Measurements from ENCODE around the gene MTHFD1. TPM values are rescaled to one million over a fixed set of nuclear protein-coding genes. Genes with fewer than 3 reads are reported as not detected.
A peak's percentile ranks its signal among the peaks of the same experiment; 100 is the strongest.

MTHFD1 gene
- total RNA-seq, 1 experiment from 2014 or later: 153 TPM

- no peak for ATAC-seq
Observed at GRCh38 chr14:64478634-64479250, 90.6 kb downstream of the MTHFD1 start.

More at GRCh38 chr14:64478634-64479250, 90.6 kb downstream of the MTHFD1 start:
- H3K9me2 ChIP-seq (ENCODE audit: insufficient read depth): no peaks in the 10 kb centered on the region
- RAD21 ChIA-PET (ENCODE audit: low non-redundant PET in 1 of 2, low total read pairs in 2 of 2, uncharacterized antibody in 2 of 2, unreplicated experiment in 2 of 2): interaction anchor here in 1 of 2 experiments (1.2 kb wide), 1 partner anchor 32 kb away, joined by 3 read pairs; no protein-coding TSS in a partner anchor
- H3K4me3 ChIP-seq (replicated peaks in 1 of 2; ENCODE audit: low read depth in 1 of 2, low read length in 2 of 2): no peak overlapping the region
- no TSS peak for BruUV-seq (replicated peaks)
- no peak overlapping the region for H3K9ac ChIP-seq (ENCODE audit: low read length)
- TF ChIP-seq, protein P1, sequence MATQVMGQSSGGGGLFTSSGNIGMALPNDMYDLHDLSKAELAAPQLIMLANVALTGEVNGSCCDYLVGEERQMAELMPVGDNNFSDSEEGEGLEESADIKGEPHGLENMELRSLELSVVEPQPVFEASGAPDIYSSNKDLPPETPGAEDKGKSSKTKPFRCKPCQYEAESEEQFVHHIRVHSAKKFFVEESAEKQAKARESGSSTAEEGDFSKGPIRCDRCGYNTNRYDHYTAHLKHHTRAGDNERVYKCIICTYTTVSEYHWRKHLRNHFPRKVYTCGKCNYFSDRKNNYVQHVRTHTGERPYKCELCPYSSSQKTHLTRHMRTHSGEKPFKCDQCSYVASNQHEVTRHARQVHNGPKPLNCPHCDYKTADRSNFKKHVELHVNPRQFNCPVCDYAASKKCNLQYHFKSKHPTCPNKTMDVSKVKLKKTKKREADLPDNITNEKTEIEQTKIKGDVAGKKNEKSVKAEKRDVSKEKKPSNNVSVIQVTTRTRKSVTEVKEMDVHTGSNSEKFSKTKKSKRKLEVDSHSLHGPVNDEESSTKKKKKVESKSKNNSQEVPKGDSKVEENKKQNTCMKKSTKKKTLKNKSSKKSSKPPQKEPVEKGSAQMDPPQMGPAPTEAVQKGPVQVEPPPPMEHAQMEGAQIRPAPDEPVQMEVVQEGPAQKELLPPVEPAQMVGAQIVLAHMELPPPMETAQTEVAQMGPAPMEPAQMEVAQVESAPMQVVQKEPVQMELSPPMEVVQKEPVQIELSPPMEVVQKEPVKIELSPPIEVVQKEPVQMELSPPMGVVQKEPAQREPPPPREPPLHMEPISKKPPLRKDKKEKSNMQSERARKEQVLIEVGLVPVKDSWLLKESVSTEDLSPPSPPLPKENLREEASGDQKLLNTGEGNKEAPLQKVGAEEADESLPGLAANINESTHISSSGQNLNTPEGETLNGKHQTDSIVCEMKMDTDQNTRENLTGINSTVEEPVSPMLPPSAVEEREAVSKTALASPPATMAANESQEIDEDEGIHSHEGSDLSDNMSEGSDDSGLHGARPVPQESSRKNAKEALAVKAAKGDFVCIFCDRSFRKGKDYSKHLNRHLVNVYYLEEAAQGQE (IDR thresholded peaks at IDR 0.05; ENCODE audit: low read depth): no peak
- TF ChIP-seq, protein P2, sequence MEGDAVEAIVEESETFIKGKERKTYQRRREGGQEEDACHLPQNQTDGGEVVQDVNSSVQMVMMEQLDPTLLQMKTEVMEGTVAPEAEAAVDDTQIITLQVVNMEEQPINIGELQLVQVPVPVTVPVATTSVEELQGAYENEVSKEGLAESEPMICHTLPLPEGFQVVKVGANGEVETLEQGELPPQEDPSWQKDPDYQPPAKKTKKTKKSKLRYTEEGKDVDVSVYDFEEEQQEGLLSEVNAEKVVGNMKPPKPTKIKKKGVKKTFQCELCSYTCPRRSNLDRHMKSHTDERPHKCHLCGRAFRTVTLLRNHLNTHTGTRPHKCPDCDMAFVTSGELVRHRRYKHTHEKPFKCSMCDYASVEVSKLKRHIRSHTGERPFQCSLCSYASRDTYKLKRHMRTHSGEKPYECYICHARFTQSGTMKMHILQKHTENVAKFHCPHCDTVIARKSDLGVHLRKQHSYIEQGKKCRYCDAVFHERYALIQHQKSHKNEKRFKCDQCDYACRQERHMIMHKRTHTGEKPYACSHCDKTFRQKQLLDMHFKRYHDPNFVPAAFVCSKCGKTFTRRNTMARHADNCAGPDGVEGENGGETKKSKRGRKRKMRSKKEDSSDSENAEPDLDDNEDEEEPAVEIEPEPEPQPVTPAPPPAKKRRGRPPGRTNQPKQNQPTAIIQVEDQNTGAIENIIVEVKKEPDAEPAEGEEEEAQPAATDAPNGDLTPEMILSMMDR (IDR thresholded peaks at IDR 0.05 in 2 of 3, conservative IDR thresholded peaks at IDR 0.05 in 1 of 3; ENCODE audit: borderline replicate concordance in 1 of 3, insufficient read depth in 1 of 3, low read depth in 2 of 3, low read length in 2 of 3): peak; percentile 21 to 38 (median 30); a peak in 3 of 6 replicates
- TF ChIP-seq SP1 (IDR thresholded peaks at IDR 0.05; ENCODE audit: low read depth) (no peak), POLR2A (IDR thresholded peaks at IDR 0.05; ENCODE audit: borderline replicate concordance, extremely low read depth, insufficient read depth, insufficient read length) (no peak), SRF (IDR thresholded peaks at IDR 0.05; ENCODE audit: low read depth) (no peak), TCF7L2 (IDR thresholded peaks at IDR 0.05; ENCODE audit: borderline replicate concordance, extremely low read depth, insufficient read depth, insufficient read length) (no peak), RAD21 (IDR thresholded peaks at IDR 0.05; ENCODE audit: low read depth) (peak; percentile 55), SIN3A (IDR thresholded peaks at IDR 0.05; ENCODE audit: low read depth) (no peak), ELF1 (IDR thresholded peaks at IDR 0.05; ENCODE audit: borderline replicate concordance, low read depth) (no peak), ZFX (IDR thresholded peaks at IDR 0.05) (no peak), CEBPB (IDR thresholded peaks at IDR 0.05; ENCODE audit: low read depth) (no peak)
- TF ChIP-seq, protein P3, sequence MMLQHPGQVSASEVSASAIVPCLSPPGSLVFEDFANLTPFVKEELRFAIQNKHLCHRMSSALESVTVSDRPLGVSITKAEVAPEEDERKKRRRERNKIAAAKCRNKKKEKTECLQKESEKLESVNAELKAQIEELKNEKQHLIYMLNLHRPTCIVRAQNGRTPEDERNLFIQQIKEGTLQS (IDR thresholded peaks at IDR 0.05): no peak
- DNase-seq (ENCODE audit: low read depth, low spot score): no peak
- intact Hi-C loops (cut with micrococcal nuclease): loop anchor here (1.0 to 10.0 kb wide), 2 partner anchors 134 to 464 kb away; no protein-coding TSS in a partner anchor
- H3K36me3 ChIP-seq (ENCODE audit: control insufficient read depth in 1 of 2, insufficient read depth in 2 of 2, low read length in 2 of 2): no peaks in the 10 kb centered on the region
- no peak overlapping the region for H3K27ac ChIP-seq (ENCODE audit: low read depth, low read length)
- no peaks in the 10 kb centered on the region for H3K79me2 ChIP-seq (ENCODE audit: insufficient read depth, low read length)
- no peak overlapping the region for H2AFZ ChIP-seq (ENCODE audit: low read depth, low read length, poor library complexity, severe bottlenecking)
- no peaks in the 10 kb centered on the region for H3K9me3 ChIP-seq (ENCODE audit: control insufficient read depth in 1 of 2, insufficient read depth in 1 of 2, low read depth in 1 of 2, low read length in 2 of 2)
- H3K4me2 ChIP-seq (ENCODE audit: low read length): no peak overlapping the region
- no peaks in the 10 kb centered on the region for H3K27me3 ChIP-seq (ENCODE audit: insufficient read depth, low read length)
- POLR2A ChIA-PET: no interaction called here
- CTCF ChIA-PET: interaction anchor here (0.8 to 3.1 kb wide), 5 partner anchors 10 to 175 kb away, joined by 3 to 15 read pairs (median 3); no protein-coding TSS in a partner anchor
- H3K4me1 ChIP-seq (ENCODE audit: control insufficient read depth in 1 of 2, insufficient read depth in 2 of 2, low read length in 2 of 2): no peaks in the 10 kb centered on the region
- no peaks in the 10 kb centered on the region for H4K20me1 ChIP-seq (ENCODE audit: insufficient read depth)
